Lower lobe of right lung (tissue), 2 donors: ENCODE data around the gene UNK. TPM values are rescaled to one million over a fixed set of nuclear protein-coding genes. Genes with fewer than 3 reads are reported as not detected.

Experiments used
- ATAC-seq, 2 donors: fragments of 200-7000 bp; cut with Tn5 transposase; one replicate each; pipeline ENCODE4 v1.9.1; 2020 to 2022; ENCODE audit warnings: mild to moderate bottlenecking in 2 of 2, moderate library complexity in 2 of 2
- DNase-seq: peaks from one replicate; pipeline ENCODE4 v3.0.0-alpha.2; 2020
- H3K27ac ChIP-seq: fragments of 200-600 bp; one replicate; pipeline ENCODE4 v1.8.0; 2022
- H3K27me3 ChIP-seq: fragments of 200-600 bp; one replicate; pipeline ENCODE4 v1.8.0; 2022; ENCODE audit warnings: low read depth
- H3K36me3 ChIP-seq: fragments of 200-600 bp; one replicate; pipeline ENCODE4 v1.8.0; 2022; ENCODE audit warnings: mild to moderate bottlenecking
- H3K4me1 ChIP-seq: fragments of 200-600 bp; one replicate; pipeline ENCODE4 v1.8.0; 2022
- H3K4me3 ChIP-seq: fragments of 200-600 bp; one replicate; pipeline ENCODE4 v1.8.0; 2022; ENCODE audit warnings: mild to moderate bottlenecking
- H3K9me3 ChIP-seq: fragments of 200-600 bp; one replicate; pipeline ENCODE4 v1.8.0; 2022
- intact Hi-C: fragments of 100-400 bp; cut with DNase I; formaldehyde crosslinking; loops from one replicate; pipeline ENCODE4 v1.11.0; 2022
- total RNA-seq: library from RNA; stranded (reverse); fragmentation: NEBNext Ultra II Directional; extraction: Animal tissue kit (Norgen Biotek cat#: 25700); gene quantifications from one replicate; pipeline ENCODE4 v1.2.1, GENCODE V29; 2021
- TF ChIP-seq, protein P1 (sequence below): fragments of 200-600 bp; IDR thresholded peaks from one replicate; pipeline ENCODE4 v1.8.0; 2022; ENCODE audit warnings: antibody characterized with exemption, mild to moderate bottlenecking
- donor health status: DM: no; HTN: yes; CAD: no; lungs with severe emphysema.

Gene UNK
- total RNA-seq, 1 donor from 2014 or later = 31.1 TPM

DNA sequence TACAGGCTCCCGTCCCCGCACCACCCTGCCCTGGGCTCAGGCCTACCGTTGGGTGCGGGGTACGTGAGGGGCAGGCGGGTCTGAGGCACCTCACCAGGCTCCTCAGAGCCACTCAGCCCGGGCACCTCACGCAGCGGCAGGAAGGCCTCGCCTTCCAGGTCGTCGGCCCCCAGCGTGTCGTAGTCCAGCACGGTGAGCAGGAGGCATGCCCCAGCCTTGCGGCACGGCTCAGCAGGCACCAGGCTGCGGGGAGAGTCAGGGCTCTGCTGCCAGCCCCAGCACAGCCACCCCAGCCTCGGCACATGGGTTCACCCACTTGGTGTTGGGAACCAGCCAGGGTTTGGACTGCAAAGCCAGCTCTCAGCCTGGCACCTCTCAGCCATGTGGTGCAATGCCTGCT lies 44.1 kb downstream of the UNK start:
- DNase-seq = no peak
- H3K4me3 ChIP-seq = no peak overlapping the region
- peaks cover 75% of the 10 kb centered on the region for H3K36me3 ChIP-seq
- H3K9me3 ChIP-seq = no peaks in the 10 kb centered on the region
- intact Hi-C loops = no loop called here
- H3K27ac ChIP-seq = peak overlapping the region; percentile 71
- no peaks in the 10 kb centered on the region for H3K27me3 ChIP-seq
- ATAC-seq = no peak
- TF ChIP-seq, protein P1, sequence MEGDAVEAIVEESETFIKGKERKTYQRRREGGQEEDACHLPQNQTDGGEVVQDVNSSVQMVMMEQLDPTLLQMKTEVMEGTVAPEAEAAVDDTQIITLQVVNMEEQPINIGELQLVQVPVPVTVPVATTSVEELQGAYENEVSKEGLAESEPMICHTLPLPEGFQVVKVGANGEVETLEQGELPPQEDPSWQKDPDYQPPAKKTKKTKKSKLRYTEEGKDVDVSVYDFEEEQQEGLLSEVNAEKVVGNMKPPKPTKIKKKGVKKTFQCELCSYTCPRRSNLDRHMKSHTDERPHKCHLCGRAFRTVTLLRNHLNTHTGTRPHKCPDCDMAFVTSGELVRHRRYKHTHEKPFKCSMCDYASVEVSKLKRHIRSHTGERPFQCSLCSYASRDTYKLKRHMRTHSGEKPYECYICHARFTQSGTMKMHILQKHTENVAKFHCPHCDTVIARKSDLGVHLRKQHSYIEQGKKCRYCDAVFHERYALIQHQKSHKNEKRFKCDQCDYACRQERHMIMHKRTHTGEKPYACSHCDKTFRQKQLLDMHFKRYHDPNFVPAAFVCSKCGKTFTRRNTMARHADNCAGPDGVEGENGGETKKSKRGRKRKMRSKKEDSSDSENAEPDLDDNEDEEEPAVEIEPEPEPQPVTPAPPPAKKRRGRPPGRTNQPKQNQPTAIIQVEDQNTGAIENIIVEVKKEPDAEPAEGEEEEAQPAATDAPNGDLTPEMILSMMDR = no peak
- peaks cover 20% of the 10 kb centered on the region for H3K4me1 ChIP-seq

GRCh38 chr17:75829747-75830146 lies 45.1 kb downstream of the UNK start:
- intact Hi-C loops = no loop called here
- DNase-seq = no peak
- no peaks in the 10 kb centered on the region for H3K27me3 ChIP-seq
- no peak overlapping the region for H3K4me3 ChIP-seq
- H3K9me3 ChIP-seq = no peaks in the 10 kb centered on the region
- no peak for ATAC-seq
- H3K4me1 ChIP-seq = peaks cover 20% of the 10 kb centered on the region
- H3K36me3 ChIP-seq = peaks cover 75% of the 10 kb centered on the region
- H3K27ac ChIP-seq = no peak overlapping the region
- TF ChIP-seq, protein P1 = no peak

DNA sequence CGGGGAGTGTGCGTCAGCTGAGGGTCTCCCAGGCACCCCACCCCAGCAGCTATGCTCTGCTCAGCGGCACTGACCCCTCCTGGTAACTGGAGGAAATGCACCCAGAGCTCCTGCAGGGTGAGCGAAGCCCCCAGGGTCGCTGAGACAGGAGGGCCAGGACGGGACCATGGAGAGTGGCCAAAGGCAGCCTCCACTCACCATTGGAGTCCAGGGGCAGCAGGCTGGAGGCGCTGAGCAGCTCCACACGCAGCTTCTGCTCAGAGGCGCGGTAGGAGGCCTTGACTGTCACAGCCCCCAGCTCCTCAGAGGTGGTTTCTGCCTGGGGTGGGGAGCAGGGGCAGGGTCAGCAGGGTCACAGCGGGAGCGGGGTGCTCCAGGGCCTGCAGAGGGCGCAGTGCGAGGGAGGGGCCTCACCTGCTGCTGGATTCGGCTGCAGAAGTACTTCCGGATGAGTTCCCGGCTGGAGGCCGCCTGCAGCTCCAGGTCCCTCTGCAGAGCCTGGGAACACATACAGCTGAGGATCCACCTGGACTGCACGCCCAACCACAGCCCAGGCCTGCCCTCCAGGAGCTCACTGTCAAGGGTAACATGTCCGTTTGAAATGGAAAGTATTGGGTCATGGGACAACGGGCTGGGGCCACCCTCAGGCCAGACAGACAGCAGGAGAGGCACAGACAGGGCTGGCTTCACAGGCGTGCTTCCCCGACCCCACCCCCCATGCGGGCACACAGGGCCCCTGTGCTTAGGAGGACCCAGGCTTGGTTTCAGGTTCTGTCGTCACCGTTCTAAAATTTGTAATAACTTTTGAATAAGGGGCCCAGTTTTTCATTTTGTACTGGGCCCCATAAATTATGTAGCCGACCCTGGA lies 45.8 kb downstream of the UNK start:
- intact Hi-C loops = no loop called here
- Histone ChIP-seq H3K36me3 (peaks cover 75% of the 10 kb centered on the region), H3K9me3 (no peaks in the 10 kb centered on the region), H3K27ac (no peak overlapping the region), H3K27me3 (no peaks in the 10 kb centered on the region), H3K4me3 (no peak overlapping the region), H3K4me1 (peaks cover 20% of the 10 kb centered on the region)
- TF ChIP-seq, protein P1 = peak; percentile 53
- DNase-seq = no peak
- no peak for ATAC-seq

GRCh38 chr17:75831032-75831571 lies 46.5 kb downstream of the UNK start:
- no peak for ATAC-seq
- Histone ChIP-seq H3K4me1 (peaks cover 20% of the 10 kb centered on the region), H3K27ac (peak overlapping the region; percentile 74), H3K27me3 (no peaks in the 10 kb centered on the region), H3K4me3 (no peak overlapping the region), H3K9me3 (no peaks in the 10 kb centered on the region), H3K36me3 (peaks cover 77% of the 10 kb centered on the region)
- TF ChIP-seq, protein P1 = no peak
- intact Hi-C loops = no loop called here
- DNase-seq = no peak

- DNase-seq = peak; percentile 69
- intact Hi-C loops = no loop called here
- TF ChIP-seq, protein P1 = no peak
- peaks cover 13% of the 10 kb centered on the region for H3K4me1 ChIP-seq
- peak overlapping the region; percentile 74 for H3K27ac ChIP-seq
- ATAC-seq = peak; percentile 34 to 61
- H3K4me3 ChIP-seq = no peak overlapping the region
- no peaks in the 10 kb centered on the region for H3K27me3 ChIP-seq
- H3K36me3 ChIP-seq = peaks cover 75% of the 10 kb centered on the region
- no peaks in the 10 kb centered on the region for H3K9me3 ChIP-seq
These were observed 47.6 kb downstream of the UNK start for GRCh38 chr17:75832164-75832651.
